Measurements from ENCODE around the gene ZDBF2.

DNA sequence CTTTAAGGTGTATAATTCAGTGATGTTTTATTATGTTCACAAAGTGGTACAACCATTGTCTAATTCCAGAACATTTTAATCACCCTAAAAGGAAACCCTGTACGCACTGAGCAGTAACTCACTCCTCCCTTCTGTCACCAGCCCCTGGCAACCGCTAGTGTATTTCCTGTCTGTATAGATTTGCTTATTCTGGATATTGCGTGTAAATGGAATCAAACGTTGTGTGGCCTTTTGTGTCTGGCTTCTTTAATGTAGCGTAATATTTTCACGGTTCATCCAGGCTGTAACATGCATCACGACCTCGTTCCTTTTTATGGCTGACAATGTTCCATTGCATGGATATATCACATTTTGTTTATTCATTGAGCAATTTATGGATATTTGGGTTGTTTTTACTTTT is 8.3 kb downstream of the ZDBF2 start:
- no peak for TF ChIP-seq EP300 (IDR thresholded peaks at IDR 0.05)
- TF ChIP-seq, protein P1, sequence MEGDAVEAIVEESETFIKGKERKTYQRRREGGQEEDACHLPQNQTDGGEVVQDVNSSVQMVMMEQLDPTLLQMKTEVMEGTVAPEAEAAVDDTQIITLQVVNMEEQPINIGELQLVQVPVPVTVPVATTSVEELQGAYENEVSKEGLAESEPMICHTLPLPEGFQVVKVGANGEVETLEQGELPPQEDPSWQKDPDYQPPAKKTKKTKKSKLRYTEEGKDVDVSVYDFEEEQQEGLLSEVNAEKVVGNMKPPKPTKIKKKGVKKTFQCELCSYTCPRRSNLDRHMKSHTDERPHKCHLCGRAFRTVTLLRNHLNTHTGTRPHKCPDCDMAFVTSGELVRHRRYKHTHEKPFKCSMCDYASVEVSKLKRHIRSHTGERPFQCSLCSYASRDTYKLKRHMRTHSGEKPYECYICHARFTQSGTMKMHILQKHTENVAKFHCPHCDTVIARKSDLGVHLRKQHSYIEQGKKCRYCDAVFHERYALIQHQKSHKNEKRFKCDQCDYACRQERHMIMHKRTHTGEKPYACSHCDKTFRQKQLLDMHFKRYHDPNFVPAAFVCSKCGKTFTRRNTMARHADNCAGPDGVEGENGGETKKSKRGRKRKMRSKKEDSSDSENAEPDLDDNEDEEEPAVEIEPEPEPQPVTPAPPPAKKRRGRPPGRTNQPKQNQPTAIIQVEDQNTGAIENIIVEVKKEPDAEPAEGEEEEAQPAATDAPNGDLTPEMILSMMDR (IDR thresholded peaks at IDR 0.05): no peak
- no peak for TF ChIP-seq POLR2AphosphoS5 (IDR thresholded peaks at IDR 0.05)
- TF ChIP-seq POLR2A (IDR thresholded peaks at IDR 0.05; ENCODE audit: low read depth): no peak

Measured in esophagus muscularis mucosa (tissue), 4 donors.